GM23248 (cell line): ENCODE results near the gene PROSER1. TPM values are rescaled to one million over a fixed set of nuclear protein-coding genes. Genes with fewer than 3 reads are reported as not detected.

Experiments
- DNase-seq: peaks from one replicate; pipeline ENCODE4 v3.0.0-alpha.2; 2015
- H2AFZ ChIP-seq: fragments of 200-600 bp; sonication (generic); 2 replicates; pipeline ENCODE4 v1.6.1; 2016; ENCODE audit warnings: antibody characterized with exemption
- H3F3A ChIP-seq: fragments of 200-600 bp; sonication (generic); 2 replicates; pipeline ENCODE4 v1.6.1; 2016; ENCODE audit warnings: mild to moderate bottlenecking, antibody characterized with exemption, mixed run types; ENCODE audit not compliant: insufficient read depth
- H3K27ac ChIP-seq: fragments of 200-600 bp; sonication (generic); 2 replicates; pipeline ENCODE4 v1.5.1; 2016; ENCODE audit warnings: mild to moderate bottlenecking
- H3K27me3 ChIP-seq: fragments of 200-600 bp; sonication (generic); replicated peaks from 2 replicates; pipeline ENCODE4 v1.6.1; 2016; ENCODE audit warnings: mild to moderate bottlenecking; ENCODE audit not compliant: insufficient read depth
- H3K36me3 ChIP-seq: fragments of 200-600 bp; sonication (generic); 2 replicates; pipeline ENCODE4 v1.6.1; 2016; ENCODE audit warnings: low read depth, mild to moderate bottlenecking
- H3K4me1 ChIP-seq: fragments of 200-600 bp; sonication (generic); 2 replicates; pipeline ENCODE4 v1.6.1; 2016; ENCODE audit warnings: mild to moderate bottlenecking; ENCODE audit not compliant: insufficient read depth
- H3K4me2 ChIP-seq: fragments of 200-600 bp; sonication (generic); one replicate; pipeline ENCODE4 v1.6.1; 2016; ENCODE audit warnings: mild to moderate bottlenecking; ENCODE audit not compliant: unreplicated experiment
- H3K4me3 ChIP-seq: fragments of 200-600 bp; sonication (generic); 2 replicates; pipeline ENCODE4 v1.5.1; 2016; ENCODE audit warnings: mild to moderate bottlenecking
- H3K79me2 ChIP-seq: fragments of 200-600 bp; sonication (generic); 2 replicates; pipeline ENCODE4 v1.6.1; 2016; ENCODE audit warnings: mild to moderate bottlenecking; ENCODE audit not compliant: insufficient read depth
- H3K9ac ChIP-seq: fragments of 200-600 bp; sonication (generic); 2 replicates; pipeline ENCODE4 v1.6.1; 2016; ENCODE audit warnings: mild to moderate bottlenecking
- H3K9me2 ChIP-seq: fragments of 200-600 bp; sonication (generic); 2 replicates; pipeline ENCODE4 v1.6.1; 2016; ENCODE audit warnings: mixed run types, mild to moderate bottlenecking, moderate library complexity; ENCODE audit not compliant: insufficient read depth
- H3K9me3 ChIP-seq: fragments of 200-600 bp; sonication (generic); one replicate; pipeline ENCODE4 v1.6.1; 2017; ENCODE audit warnings: low read depth
- H4K20me1 ChIP-seq: fragments of 200-600 bp; sonication (generic); 2 replicates; pipeline ENCODE4 v1.6.0; 2016; ENCODE audit not compliant: insufficient read depth
- EZH2 ChIP-seq: fragments of 200-600 bp; sonication (generic); IDR thresholded peaks from 2 replicates; pipeline ENCODE4 v1.6.1; 2018; ENCODE audit warnings: antibody characterized with exemption, mild to moderate bottlenecking; ENCODE audit not compliant: insufficient read depth, poor library complexity, severe bottlenecking
- EZH2phosphoT487 ChIP-seq: fragments of 200-600 bp; sonication (generic); IDR thresholded peaks from 2 replicates; pipeline ENCODE4 v1.6.1; 2018; ENCODE audit warnings: antibody characterized with exemption, moderate library complexity, mild to moderate bottlenecking, low read depth; ENCODE audit not compliant: insufficient read depth
- WGBS, 2 experiments: methylation state at CpG; one replicate each; pipeline ENCODE4 v1.1.6; 2015 to 2017; ENCODE audit warnings: low lambda C conversion rate in 2 of 2, low coverage in 1 of 2; ENCODE audit errors: missing lambda C conversion rate in 2 of 2; 5-methylcytosine and 5-hydroxymethylcytosine counted together
- in situ Hi-C: fragments of 300-500 bp; cut with MboI; formaldehyde crosslinking; loops from 2 replicates; pipeline ENCODE4 v1.15.0; 2020
- polyA plus RNA-seq: library from polyadenylated mRNA; unstranded; fragments of >200 nt; fragmentation: Nextera tagmentation; extraction: Ambion mirVana; gene quantifications from 2 replicates; pipeline ENCODE4 v1.2.1, GENCODE V29; 2016
- total RNA-seq: library from RNA; depleted of rRNA; stranded (reverse); fragments of >200 nt; shearing (Covaris generic); gene quantifications from 2 replicates; pipeline ENCODE4 v1.2.3, GENCODE V29; 2014

PROSER1 gene
- total and polyA plus RNA-seq, 2 experiments from 2014 or later: 6.7 to 7.6 TPM

GRCh38 chr13:39020853-39021462 lies 16.9 kb downstream of the PROSER1 start:
- no peak overlapping the region for H3K9ac ChIP-seq
- in situ Hi-C loops: no loop called here
- no peaks in the 10 kb centered on the region for H4K20me1 ChIP-seq
- H3K4me2 ChIP-seq: no peak overlapping the region
- no peak overlapping the region for H3K27ac ChIP-seq
- no peaks in the 10 kb centered on the region for H3K27me3 ChIP-seq
- H3K9me2 ChIP-seq: no peaks in the 10 kb centered on the region
- H3F3A ChIP-seq: no peaks in the 10 kb centered on the region
- H3K36me3 ChIP-seq: peaks cover 45% of the 10 kb centered on the region
- WGBS, 2 experiments: 95 to 98% methylated on average over 4 of the region's 4 CpGs
- DNase-seq: no peak
- no peak overlapping the region for H2AFZ ChIP-seq
- no peaks in the 10 kb centered on the region for H3K9me3 ChIP-seq
- no peaks in the 10 kb centered on the region; the same call in 1 of the 2 replicates for H3K4me1 ChIP-seq
- no peak for TF ChIP-seq EZH2
- TF ChIP-seq EZH2phosphoT487: no peak
- no peak overlapping the region for H3K4me3 ChIP-seq
- no peaks in the 10 kb centered on the region for H3K79me2 ChIP-seq

GRCh38 chr13:39016787-39017186 lies 21.1 kb downstream of the PROSER1 start:
- in situ Hi-C loops: no loop called here
- Histone ChIP-seq H2AFZ (no peak overlapping the region), H3K36me3 (peaks cover 30% of the 10 kb centered on the region), H3K27ac (no peak overlapping the region), H3K4me2 (no peak overlapping the region), H3K79me2 (no peaks in the 10 kb centered on the region), H3K9ac (no peak overlapping the region), H3K4me1 (no peaks in the 10 kb centered on the region), H3K4me3 (no peak overlapping the region), H3K9me2 (no peaks in the 10 kb centered on the region), H3F3A (no peaks in the 10 kb centered on the region), H3K9me3 (no peaks in the 10 kb centered on the region), H3K27me3 (no peaks in the 10 kb centered on the region), H4K20me1 (no peaks in the 10 kb centered on the region)
- peak; percentile 38 for DNase-seq
- no peak for TF ChIP-seq EZH2
- TF ChIP-seq EZH2phosphoT487: no peak
- whole genome bisulfite sequencing, 2 experiments: 38 to 46% methylated on average over 2 of the region's 2 CpGs

GRCh38 chr13:39016087-39016486 lies 21.8 kb downstream of the PROSER1 start:
- no peak for DNase-seq
- H3K27me3 ChIP-seq: no peaks in the 10 kb centered on the region
- peaks cover 31% of the 10 kb centered on the region for H3K36me3 ChIP-seq
- H3K9me3 ChIP-seq: no peaks in the 10 kb centered on the region
- no peak overlapping the region for H3K9ac ChIP-seq
- no peaks in the 10 kb centered on the region for H3K4me1 ChIP-seq
- H3K79me2 ChIP-seq: no peaks in the 10 kb centered on the region
- no peaks in the 10 kb centered on the region for H3K9me2 ChIP-seq
- in situ Hi-C loops: no loop called here
- no peaks in the 10 kb centered on the region for H4K20me1 ChIP-seq
- no peak overlapping the region for H3K4me2 ChIP-seq
- TF ChIP-seq EZH2phosphoT487: no peak
- TF ChIP-seq EZH2: no peak
- no peak overlapping the region for H2AFZ ChIP-seq
- 98 to 100% methylated on average over 1 of the region's 1 CpG for WGBS, 2 experiments
- no peak overlapping the region for H3K4me3 ChIP-seq
- no peak overlapping the region for H3K27ac ChIP-seq
- no peaks in the 10 kb centered on the region for H3F3A ChIP-seq

- no peak for DNase-seq
- in situ Hi-C loops: no loop called here
These were observed 24.4 kb downstream of the PROSER1 start for GRCh38 chr13:39013462-39013861.

More at GRCh38 chr13:39013462-39013861, 24.4 kb downstream of the PROSER1 start:
- Histone ChIP-seq H3K36me3 (peaks cover 44% of the 10 kb centered on the region), H3K4me3 (no peak overlapping the region), H3K27me3 (no peaks in the 10 kb centered on the region), H3K4me1 (no peaks in the 10 kb centered on the region), H3K9me2 (no peaks in the 10 kb centered on the region), H3F3A (no peaks in the 10 kb centered on the region), H3K9me3 (no peaks in the 10 kb centered on the region), H2AFZ (no peak overlapping the region), H3K9ac (no peak overlapping the region), H4K20me1 (no peaks in the 10 kb centered on the region), H3K79me2 (no peaks in the 10 kb centered on the region), H3K27ac (no peak overlapping the region), H3K4me2 (no peak overlapping the region)
- no peak for TF ChIP-seq EZH2phosphoT487
- TF ChIP-seq EZH2: no peak
- WGBS, 2 experiments: 94% methylated on average over 5 of the region's 5 CpGs
